OCI-LY7 (cell line): Measurements from ENCODE around the gene DDTL.
"Not testable (repeated sequence)": the region's sequence is repeated elsewhere in the genome, so short reads cannot be mapped to it uniquely, and the experiment has no call there.

Experiments used
- EZH2phosphoT487 ChIP-seq: fragments of 200-600 bp; sonication (generic); IDR thresholded peaks from 2 replicates; pipeline ENCODE4 v1.6.1; 2018; ENCODE audit warnings: low read depth, borderline replicate concordance, mild to moderate bottlenecking, mixed run types, antibody characterized with exemption, low read length, moderate library complexity, mixed read lengths
- TF ChIP-seq, protein P1 (sequence below): fragments of 200-600 bp; sonication (generic); conservative IDR thresholded peaks from 2 replicates; pipeline ENCODE4 v1.5.1; 2014; ENCODE audit warnings: mild to moderate bottlenecking, antibody characterized with exemption, low read length, moderate library complexity, mixed read lengths

DNA sequence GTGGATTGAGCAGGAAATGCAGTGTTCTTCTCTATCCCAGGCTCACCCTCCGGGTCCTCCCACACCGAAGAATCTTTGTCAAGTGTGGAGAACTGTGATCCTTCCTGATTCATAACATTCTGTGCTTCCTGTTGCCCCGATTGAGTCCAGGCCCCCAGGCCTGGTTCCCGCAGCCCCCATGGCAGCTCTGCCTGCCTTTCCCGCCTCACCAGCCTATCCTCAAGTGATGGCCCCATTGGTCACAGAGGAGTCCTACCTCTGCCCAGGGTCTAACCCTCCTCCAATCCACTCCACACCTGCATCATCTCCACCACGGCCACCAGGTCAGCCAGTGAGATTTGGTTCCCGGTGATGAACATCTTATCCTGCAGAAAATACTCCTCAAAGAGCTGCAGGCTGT is 33.1 kb downstream of the DDTL start:
- TF ChIP-seq, protein P1, sequence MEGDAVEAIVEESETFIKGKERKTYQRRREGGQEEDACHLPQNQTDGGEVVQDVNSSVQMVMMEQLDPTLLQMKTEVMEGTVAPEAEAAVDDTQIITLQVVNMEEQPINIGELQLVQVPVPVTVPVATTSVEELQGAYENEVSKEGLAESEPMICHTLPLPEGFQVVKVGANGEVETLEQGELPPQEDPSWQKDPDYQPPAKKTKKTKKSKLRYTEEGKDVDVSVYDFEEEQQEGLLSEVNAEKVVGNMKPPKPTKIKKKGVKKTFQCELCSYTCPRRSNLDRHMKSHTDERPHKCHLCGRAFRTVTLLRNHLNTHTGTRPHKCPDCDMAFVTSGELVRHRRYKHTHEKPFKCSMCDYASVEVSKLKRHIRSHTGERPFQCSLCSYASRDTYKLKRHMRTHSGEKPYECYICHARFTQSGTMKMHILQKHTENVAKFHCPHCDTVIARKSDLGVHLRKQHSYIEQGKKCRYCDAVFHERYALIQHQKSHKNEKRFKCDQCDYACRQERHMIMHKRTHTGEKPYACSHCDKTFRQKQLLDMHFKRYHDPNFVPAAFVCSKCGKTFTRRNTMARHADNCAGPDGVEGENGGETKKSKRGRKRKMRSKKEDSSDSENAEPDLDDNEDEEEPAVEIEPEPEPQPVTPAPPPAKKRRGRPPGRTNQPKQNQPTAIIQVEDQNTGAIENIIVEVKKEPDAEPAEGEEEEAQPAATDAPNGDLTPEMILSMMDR, result not testable (repeated sequence)
- not testable (repeated sequence) for TF ChIP-seq EZH2phosphoT487
